HL-60 (cell line): Measurements from ENCODE around the gene RIMS3.

Experiments used
- DNase-seq, 2 experiments: peaks; one replicate each; pipeline ENCODE4 v3.0.0-alpha.2; 2010 to 2020; ENCODE audit warnings: low read depth in 1 of 2, low spot score in 1 of 2
- H3K27ac ChIP-seq: fragments of 250-450 bp; sonication (Bioruptor Pico); replicated peaks from 2 replicates; pipeline ENCODE4 v1.5.1; 2020; ENCODE audit warnings: mild to moderate bottlenecking, moderate library complexity
- H3K27me3 ChIP-seq: fragments of 250-450 bp; sonication (Bioruptor Pico); 2 replicates; pipeline ENCODE4 v1.5.1; 2021; ENCODE audit warnings: mild to moderate bottlenecking, moderate library complexity; ENCODE audit not compliant: insufficient read depth, poor library complexity, severe bottlenecking
- H3K4me3 ChIP-seq: replicated peaks from 2 replicates; pipeline ENCODE4 v1.5.1; 2011; ENCODE audit warnings: mild to moderate bottlenecking, control low read depth, low read length; ENCODE audit not compliant: insufficient read depth
- GABPA ChIP-seq: IDR thresholded peaks from 2 replicates; pipeline ENCODE4 v1.6.1; 2012; ENCODE audit warnings: low read depth
- POLR2AphosphoS5 ChIP-seq: IDR thresholded peaks from 2 replicates; pipeline ENCODE4 v1.6.1; 2012; ENCODE audit warnings: low read depth
- REST ChIP-seq: IDR thresholded peaks from 2 replicates; pipeline ENCODE4 v1.6.1; 2012; ENCODE audit warnings: low read depth; ENCODE audit not compliant: insufficient replicate concordance
- SPI1 ChIP-seq: IDR thresholded peaks from 2 replicates; pipeline ENCODE4 v1.6.1; 2012; ENCODE audit warnings: low read depth, mild to moderate bottlenecking, borderline replicate concordance
- TF ChIP-seq, protein P1 (sequence below): IDR thresholded peaks from one replicate; pipeline ENCODE4 v1.5.1; 2011; ENCODE audit warnings: low read length, control low read depth, inconsistent platforms; ENCODE audit not compliant: insufficient read depth

The RIMS3 gene

GRCh38 chr1:40652468-40652867, 13.0 kb downstream of the RIMS3 start:
- Histone ChIP-seq H3K27me3 (peaks cover 5% of the 10 kb centered on the region), H3K27ac (no peak overlapping the region), H3K4me3 (no peak overlapping the region)
- TF ChIP-seq, protein P1, sequence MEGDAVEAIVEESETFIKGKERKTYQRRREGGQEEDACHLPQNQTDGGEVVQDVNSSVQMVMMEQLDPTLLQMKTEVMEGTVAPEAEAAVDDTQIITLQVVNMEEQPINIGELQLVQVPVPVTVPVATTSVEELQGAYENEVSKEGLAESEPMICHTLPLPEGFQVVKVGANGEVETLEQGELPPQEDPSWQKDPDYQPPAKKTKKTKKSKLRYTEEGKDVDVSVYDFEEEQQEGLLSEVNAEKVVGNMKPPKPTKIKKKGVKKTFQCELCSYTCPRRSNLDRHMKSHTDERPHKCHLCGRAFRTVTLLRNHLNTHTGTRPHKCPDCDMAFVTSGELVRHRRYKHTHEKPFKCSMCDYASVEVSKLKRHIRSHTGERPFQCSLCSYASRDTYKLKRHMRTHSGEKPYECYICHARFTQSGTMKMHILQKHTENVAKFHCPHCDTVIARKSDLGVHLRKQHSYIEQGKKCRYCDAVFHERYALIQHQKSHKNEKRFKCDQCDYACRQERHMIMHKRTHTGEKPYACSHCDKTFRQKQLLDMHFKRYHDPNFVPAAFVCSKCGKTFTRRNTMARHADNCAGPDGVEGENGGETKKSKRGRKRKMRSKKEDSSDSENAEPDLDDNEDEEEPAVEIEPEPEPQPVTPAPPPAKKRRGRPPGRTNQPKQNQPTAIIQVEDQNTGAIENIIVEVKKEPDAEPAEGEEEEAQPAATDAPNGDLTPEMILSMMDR, result no peak
- TF ChIP-seq GABPA (no peak), POLR2AphosphoS5 (no peak), REST (no peak), SPI1 (no peak)
- no peak for DNase-seq

DNA sequence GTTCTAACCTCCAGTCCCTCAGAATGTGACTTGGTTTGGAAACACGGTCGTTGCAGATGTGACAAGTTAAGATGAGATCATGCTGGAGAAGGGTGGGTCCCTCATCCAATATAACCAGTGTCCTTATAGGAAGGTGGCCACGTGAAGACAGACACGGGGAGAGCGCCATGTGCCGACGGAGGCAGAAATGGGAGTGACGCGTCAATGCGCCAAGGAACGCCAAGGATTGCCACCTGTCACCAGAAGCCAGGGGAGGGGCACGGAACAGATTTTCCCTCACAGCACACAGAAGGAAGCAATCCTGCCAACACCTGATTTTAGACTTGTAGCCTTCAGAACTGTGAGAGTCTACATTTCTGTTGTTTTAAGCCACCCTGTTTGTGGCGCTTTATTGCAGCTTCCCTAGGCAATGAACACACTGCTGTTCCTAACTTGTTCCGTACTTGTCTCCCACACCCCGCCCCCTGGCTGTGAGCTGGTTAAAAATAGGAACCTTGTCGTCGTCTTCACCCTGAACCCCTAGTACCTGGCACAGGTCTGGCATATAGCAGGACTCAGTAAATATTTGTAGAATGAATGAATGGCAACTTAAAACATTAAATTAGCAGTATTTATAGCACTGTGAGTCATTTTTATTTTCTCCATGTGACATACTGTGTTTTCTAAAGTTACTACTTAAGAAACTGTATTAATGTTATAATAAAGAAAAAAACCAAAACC, 14.2 kb downstream of the RIMS3 start:
- DNase-seq, result peak in 1 of 2 experiments; percentile 38
- Histone ChIP-seq H3K4me3 (no peak overlapping the region), H3K27ac (no peak overlapping the region), H3K27me3 (peaks cover 5% of the 10 kb centered on the region)
- TF ChIP-seq GABPA (no peak), POLR2AphosphoS5 (no peak), REST (no peak), SPI1 (no peak)
- TF ChIP-seq, protein P1, result no peak

GRCh38 chr1:40650075-40650474, 15.4 kb downstream of the RIMS3 start:
- Histone ChIP-seq H3K27ac (no peak overlapping the region), H3K4me3 (no peak overlapping the region), H3K27me3 (peaks cover 5% of the 10 kb centered on the region)
- TF ChIP-seq POLR2AphosphoS5, result no peak
- TF ChIP-seq REST, result no peak
- TF ChIP-seq GABPA, result no peak
- TF ChIP-seq, protein P1, result no peak
- TF ChIP-seq SPI1, result no peak
- no peak for DNase-seq
